ENCODE data around the gene ASCC1.

The ASCC1 gene

DNA sequence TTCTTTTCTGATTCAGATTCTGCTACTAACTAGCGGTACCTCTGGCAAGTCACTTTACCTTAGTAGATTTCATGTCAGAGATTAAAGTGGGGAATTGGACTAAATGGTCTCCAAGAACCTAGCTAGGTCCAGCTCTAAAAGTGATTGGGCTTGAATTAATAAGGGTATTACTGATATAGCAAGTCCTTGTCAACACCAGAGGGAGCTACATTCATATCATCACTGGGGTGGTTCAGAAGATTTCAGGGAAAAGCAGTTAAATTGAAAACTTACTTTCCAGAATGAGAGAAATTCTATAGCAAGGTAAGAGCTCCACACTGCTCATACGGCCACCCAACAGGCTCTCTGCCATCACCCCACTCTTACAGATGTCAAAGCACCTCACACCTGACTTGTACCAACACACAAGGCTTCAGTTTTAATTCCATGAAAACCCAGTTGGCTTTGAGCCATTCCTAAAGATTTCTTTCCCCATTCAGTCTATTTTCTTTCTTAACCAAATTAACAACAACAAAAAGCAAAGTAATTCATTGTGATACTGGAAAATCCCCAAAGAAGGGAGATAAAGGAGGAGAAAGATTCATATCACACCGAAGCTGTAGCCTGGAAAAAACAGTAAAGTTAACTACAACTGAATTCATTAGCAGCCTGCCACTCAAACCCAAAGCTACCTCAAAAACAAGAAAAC is 89.7 kb downstream of the ASCC1 start:
- TF ChIP-seq, protein P1, sequence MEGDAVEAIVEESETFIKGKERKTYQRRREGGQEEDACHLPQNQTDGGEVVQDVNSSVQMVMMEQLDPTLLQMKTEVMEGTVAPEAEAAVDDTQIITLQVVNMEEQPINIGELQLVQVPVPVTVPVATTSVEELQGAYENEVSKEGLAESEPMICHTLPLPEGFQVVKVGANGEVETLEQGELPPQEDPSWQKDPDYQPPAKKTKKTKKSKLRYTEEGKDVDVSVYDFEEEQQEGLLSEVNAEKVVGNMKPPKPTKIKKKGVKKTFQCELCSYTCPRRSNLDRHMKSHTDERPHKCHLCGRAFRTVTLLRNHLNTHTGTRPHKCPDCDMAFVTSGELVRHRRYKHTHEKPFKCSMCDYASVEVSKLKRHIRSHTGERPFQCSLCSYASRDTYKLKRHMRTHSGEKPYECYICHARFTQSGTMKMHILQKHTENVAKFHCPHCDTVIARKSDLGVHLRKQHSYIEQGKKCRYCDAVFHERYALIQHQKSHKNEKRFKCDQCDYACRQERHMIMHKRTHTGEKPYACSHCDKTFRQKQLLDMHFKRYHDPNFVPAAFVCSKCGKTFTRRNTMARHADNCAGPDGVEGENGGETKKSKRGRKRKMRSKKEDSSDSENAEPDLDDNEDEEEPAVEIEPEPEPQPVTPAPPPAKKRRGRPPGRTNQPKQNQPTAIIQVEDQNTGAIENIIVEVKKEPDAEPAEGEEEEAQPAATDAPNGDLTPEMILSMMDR (IDR thresholded peaks at IDR 0.05; ENCODE audit: low read length, missing control alignments) = peak; percentile 62
- no peak overlapping the region for H3K4me3 ChIP-seq (replicated peaks; ENCODE audit: low read depth, low read length)
- DNase-seq (ENCODE audit: low read depth) = peak; percentile 85

DNA sequence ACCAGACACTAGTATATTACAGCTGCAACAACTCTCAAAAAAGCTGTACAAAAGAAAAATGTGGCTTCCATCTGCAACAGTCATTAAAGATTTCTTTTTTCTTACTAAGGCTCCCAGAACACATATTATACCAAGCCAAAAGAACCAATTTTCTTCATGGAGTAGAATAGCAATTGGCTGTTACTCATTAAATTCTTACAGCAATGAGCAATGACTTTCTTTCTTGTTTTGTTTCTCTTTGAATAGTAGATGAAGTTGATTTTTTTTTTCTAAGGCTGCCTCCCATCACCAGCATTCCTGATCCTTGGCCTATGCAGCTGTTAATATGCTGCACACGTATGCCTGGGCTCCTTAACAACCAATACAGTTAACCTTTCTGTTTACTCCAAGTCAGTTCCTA is 91.1 kb downstream of the ASCC1 start:
- H3K4me3 ChIP-seq (replicated peaks; ENCODE audit: low read depth, low read length) = no peak overlapping the region
- DNase-seq (ENCODE audit: low read depth) = peak; percentile 11

DNA sequence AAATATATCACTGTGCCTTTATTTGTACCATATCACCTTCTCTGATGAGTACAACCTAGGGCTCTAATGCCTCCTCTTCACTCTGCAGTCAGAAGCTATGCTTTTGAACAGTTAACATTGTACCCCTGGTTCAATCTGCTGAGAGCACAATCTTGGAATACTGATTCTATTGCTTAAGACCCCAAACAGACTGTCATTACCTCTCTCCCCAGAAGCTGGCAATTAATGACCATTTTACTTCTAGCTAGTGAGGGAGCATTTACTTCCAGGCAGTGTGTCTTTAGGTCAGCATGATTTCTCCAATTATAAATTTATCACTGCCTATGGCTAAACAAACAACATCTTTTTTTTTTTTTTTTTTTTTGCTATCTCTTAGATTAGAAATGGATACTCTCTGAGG is 91.7 kb downstream of the ASCC1 start:
- H3K4me3 ChIP-seq (replicated peaks; ENCODE audit: low read depth, low read length) = no peak overlapping the region
- DNase-seq (ENCODE audit: low read depth) = no peak
- TF ChIP-seq, protein P1 (IDR thresholded peaks at IDR 0.05; ENCODE audit: low read length, missing control alignments) = no peak

More for the DNA sequence above, 91.1 kb downstream of the ASCC1 start:
- TF ChIP-seq, protein P1 (IDR thresholded peaks at IDR 0.05; ENCODE audit: low read length, missing control alignments) = no peak

DNA sequence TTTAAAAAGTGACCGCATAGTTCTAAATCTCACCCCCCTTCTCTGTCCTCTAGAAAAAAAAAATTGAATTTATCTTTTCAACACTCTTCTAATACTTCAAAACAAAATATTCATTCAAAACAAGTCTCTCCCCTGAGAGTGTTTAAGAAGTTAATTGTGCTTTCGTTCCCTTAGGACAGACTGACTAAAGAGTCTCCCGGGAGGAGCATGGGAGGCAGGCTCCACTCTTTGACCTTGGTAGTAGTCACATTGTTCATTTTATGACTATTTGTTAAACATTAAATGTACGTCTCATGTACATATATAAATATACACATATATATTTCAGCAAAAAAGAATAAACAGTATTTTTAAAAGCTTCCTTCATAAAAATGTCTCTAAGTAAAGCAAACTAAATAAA is 92.5 kb downstream of the ASCC1 start:
- DNase-seq (ENCODE audit: low read depth) = no peak
- TF ChIP-seq, protein P1 (IDR thresholded peaks at IDR 0.05; ENCODE audit: low read length, missing control alignments) = no peak
- H3K4me3 ChIP-seq (replicated peaks; ENCODE audit: low read depth, low read length) = no peak overlapping the region

DNA sequence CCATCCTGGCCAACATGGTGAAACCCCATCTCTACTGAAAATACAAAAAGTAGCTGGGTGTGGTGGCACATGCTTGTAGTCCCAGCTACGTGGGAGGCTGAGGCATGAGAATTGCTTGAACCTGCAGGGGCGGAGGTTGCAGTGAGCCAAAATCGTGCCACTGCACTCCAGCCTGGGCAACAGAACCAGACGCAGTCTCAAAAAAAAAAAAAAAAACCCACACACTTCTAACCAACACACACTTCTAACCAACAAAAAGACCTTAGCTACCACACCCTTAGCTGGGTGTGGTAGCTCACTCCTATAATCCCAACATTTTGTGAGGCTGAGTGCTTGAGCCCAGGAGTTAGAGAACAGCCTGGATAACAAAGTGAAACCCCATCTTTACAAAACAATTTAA is 93.9 kb downstream of the ASCC1 start:
- H3K4me3 ChIP-seq (replicated peaks; ENCODE audit: low read depth, low read length) = no peak overlapping the region
- no peak for DNase-seq (ENCODE audit: low read depth)
- TF ChIP-seq, protein P1 (IDR thresholded peaks at IDR 0.05; ENCODE audit: low read length, missing control alignments) = no peak

DNA sequence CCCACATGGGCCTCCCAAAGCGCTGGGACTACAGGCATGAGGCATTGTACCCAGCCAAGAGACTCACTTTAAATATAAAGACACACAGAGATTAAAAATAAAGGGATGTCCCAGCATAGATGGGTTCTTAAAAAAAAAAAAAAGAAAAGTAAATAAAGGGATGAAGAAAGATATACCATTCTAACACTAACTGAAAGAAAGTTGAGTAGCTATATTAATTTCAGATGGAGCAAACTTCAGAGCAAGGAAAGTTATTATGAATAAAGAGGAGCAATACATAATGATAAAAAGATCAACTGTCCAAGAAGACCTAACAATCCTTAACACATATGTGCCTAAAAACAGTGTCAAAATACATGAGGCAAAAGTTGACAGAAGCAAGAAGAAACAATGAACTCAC is 94.7 kb downstream of the ASCC1 start:
- no peak for DNase-seq (ENCODE audit: low read depth)
- no peak overlapping the region for H3K4me3 ChIP-seq (replicated peaks; ENCODE audit: low read depth, low read length)
- TF ChIP-seq, protein P1 (IDR thresholded peaks at IDR 0.05; ENCODE audit: low read length, missing control alignments) = no peak

DNA sequence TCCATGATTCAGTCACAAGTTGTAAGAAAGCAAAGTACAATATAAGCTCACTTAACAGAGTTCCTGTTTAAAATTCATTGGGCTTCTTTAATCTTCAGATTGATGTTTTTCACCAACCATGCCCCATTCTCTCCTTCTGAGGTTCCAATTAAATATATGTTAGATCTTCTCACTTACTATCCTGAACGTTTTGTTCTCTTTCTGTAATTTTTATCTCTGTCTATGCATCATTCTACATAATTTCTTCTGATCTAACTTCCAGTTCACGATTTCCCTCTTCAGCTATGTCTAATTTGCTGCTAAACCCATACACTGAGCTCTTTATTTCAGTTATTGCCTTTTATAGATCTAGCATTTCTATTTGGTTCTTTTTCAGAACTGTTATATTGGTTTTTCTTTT is 99.7 kb downstream of the ASCC1 start:
- no peak overlapping the region for H3K4me3 ChIP-seq (replicated peaks; ENCODE audit: low read depth, low read length)
- TF ChIP-seq, protein P1 (IDR thresholded peaks at IDR 0.05; ENCODE audit: low read length, missing control alignments) = no peak
- no peak for DNase-seq (ENCODE audit: low read depth)

Measured in fibroblast of pulmonary artery (primary cell).